BLaER1 treated with 17β-estradiol and CSF1 and Interleukin-3, amounts not matched to agents 10 nM and 100 nM (cell line): ENCODE data around the gene IL1RAPL2.

ENCODE experiments used
- H3K27ac ChIP-seq, 11 experiments: shearing (Covaris generic); formaldehyde crosslinking; 2 replicates each; pipeline ENCODE4 v1.8.1; 2022
- H3K27me3 ChIP-seq, 11 experiments: shearing (Covaris generic); formaldehyde crosslinking; 2 replicates each; pipeline ENCODE4 v1.8.1; 2022
- H3K36me3 ChIP-seq, 11 experiments: shearing (Covaris generic); formaldehyde crosslinking; 2 replicates each; pipeline ENCODE4 v1.8.1; 2022
- H3K4me1 ChIP-seq, 10 experiments: shearing (Covaris generic); formaldehyde crosslinking; 2 replicates each; pipeline ENCODE4 v1.8.1; 2022
- H3K4me2 ChIP-seq, 11 experiments: shearing (Covaris generic); formaldehyde crosslinking; 2 replicates each; pipeline ENCODE4 v1.8.1; 2022
- H3K4me3 ChIP-seq, 10 experiments: shearing (Covaris generic); formaldehyde crosslinking; 2 replicates each; pipeline ENCODE4 v1.8.1; 2022
- H3K9ac ChIP-seq, 11 experiments: shearing (Covaris generic); formaldehyde crosslinking; 2 replicates each; pipeline ENCODE4 v1.8.1; 2022
- H3K9me3 ChIP-seq, 11 experiments: shearing (Covaris generic); formaldehyde crosslinking; replicated peaks in 1 of 11; 2 replicates each; pipeline ENCODE4 v1.8.1; 2022
- H4K20me1 ChIP-seq, 11 experiments: shearing (Covaris generic); formaldehyde crosslinking; 2 replicates each; pipeline ENCODE4 v1.8.1; 2022
- Cebpa-rat ChIP-seq, 11 experiments: shearing (Covaris generic); IDR thresholded peaks; 2 replicates each; pipeline ENCODE4 v1.8.1; 2022

Gene IL1RAPL2

DNA sequence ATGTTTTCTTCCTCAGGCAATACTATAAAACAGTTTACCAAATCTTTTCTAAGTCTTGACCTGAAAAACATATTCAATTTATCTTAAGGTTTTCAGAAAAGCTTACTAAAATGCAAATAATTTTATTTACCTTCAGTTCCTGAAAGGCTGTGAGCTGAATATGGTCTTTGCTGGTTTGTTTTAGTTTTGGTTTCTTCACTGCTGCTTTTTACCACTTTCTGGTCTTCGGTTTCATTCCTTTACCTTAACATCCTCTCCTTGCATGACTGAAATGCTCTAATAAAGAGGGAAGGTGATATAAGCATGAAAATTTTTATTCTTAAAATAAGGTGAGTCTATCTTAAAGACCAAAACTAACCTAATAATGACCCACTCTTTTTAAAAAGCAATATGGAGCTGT, 1159.2 kb downstream of the IL1RAPL2 start:
- H3K4me3 ChIP-seq, result no peak overlapping the region
- no peak for TF ChIP-seq Cebpa-rat (IDR thresholded peaks at IDR 0.05)
- no peak overlapping the region for H3K9ac ChIP-seq
- H3K4me1 ChIP-seq, result no peaks in the 10 kb centered on the region
- H3K4me2 ChIP-seq, result no peak overlapping the region
- no peaks in the 10 kb centered on the region for H3K36me3 ChIP-seq
- H3K9me3 ChIP-seq, result no peaks in the 10 kb centered on the region; a peak in 1 of 22 replicates
- H3K27ac ChIP-seq, result no peak overlapping the region
- no peaks in the 10 kb centered on the region for H4K20me1 ChIP-seq
- peaks cover 0 to 62% (median 41%) of the 10 kb centered on the region in 11 experiments; a peak in 18 of 22 replicates for H3K27me3 ChIP-seq

DNA sequence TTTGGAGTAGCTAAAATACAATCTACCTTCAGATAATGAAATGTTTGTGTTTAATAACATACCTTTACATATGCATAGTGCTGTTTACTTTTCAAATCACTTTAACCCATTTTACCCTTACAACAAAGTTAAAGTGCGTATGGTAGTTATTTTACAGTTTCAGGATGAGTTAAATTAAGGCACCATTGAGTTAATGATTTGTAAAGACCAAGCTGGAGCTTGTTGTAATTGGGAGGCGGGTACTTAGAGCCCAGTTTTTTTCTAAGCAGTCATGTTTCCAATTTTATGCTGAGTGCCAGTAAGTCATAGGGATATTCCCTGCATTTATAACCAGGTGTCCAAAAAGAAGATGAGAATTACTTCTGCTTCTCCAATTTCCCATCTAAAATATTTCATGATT, 1172.2 kb downstream of the IL1RAPL2 start:
- Histone ChIP-seq H3K9me3 (peaks cover 0 to 13% (median 4%) of the 10 kb centered on the region in 11 experiments; a peak in 10 of 22 replicates), H3K27me3 (peaks cover 29 to 88% (median 83%) of the 10 kb centered on the region in 11 experiments), H3K27ac (no peak overlapping the region), H3K9ac (no peak overlapping the region), H3K4me1 (no peaks in the 10 kb centered on the region), H3K4me3 (no peak overlapping the region), H3K4me2 (no peak overlapping the region), H3K36me3 (no peaks in the 10 kb centered on the region), H4K20me1 (no peaks in the 10 kb centered on the region)
- no peak for TF ChIP-seq Cebpa-rat (IDR thresholded peaks at IDR 0.05)

DNA sequence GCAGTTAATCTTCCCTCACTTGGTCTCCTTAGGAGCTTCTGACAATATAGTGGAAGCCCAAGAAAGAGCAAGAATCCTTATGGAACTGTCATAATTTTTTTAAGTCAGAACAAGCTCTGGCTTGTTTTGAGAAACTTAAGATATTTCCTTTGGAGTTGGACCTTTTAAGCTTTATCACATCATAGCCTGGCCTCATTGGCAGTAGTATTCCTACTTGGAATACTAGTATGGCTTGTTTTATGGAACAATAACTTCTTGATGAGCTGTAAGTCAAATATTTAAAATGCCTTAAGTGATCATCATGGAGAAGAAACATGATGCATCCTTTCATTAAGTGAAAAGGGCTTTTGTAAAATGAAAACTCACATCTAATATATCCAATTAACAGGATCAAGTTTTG, 1178.3 kb downstream of the IL1RAPL2 start:
- H3K36me3 ChIP-seq, result no peaks in the 10 kb centered on the region
- H3K4me2 ChIP-seq, result no peak overlapping the region
- no peak overlapping the region for H3K4me3 ChIP-seq
- no peak overlapping the region for H3K9ac ChIP-seq
- H3K4me1 ChIP-seq, result no peaks in the 10 kb centered on the region
- H4K20me1 ChIP-seq, result no peaks in the 10 kb centered on the region
- no peak overlapping the region for H3K27ac ChIP-seq
- no peak for TF ChIP-seq Cebpa-rat (IDR thresholded peaks at IDR 0.05)
- H3K9me3 ChIP-seq, result no peaks in the 10 kb centered on the region
- peaks cover 38 to 89% (median 82%) of the 10 kb centered on the region in 11 experiments for H3K27me3 ChIP-seq

DNA sequence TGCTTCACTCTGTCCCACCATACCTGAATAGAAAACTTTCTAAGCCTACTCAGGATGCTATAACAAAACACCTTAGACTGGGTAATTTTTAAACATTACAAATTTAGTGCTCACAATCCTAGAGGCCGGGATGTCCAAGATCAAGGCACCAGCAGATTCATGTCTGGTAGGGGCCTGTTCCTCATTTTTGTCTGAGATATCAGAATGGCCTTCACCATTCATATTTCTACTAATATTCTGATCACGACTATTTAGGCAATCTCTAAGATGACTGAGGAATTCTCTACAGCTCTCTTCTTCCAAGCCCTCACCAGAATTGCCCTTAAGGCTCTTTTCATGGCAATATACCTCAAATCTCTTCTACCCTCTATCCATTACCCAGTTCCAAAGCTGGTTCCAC, 1178.9 kb downstream of the IL1RAPL2 start:
- no peaks in the 10 kb centered on the region for H4K20me1 ChIP-seq

DNA sequence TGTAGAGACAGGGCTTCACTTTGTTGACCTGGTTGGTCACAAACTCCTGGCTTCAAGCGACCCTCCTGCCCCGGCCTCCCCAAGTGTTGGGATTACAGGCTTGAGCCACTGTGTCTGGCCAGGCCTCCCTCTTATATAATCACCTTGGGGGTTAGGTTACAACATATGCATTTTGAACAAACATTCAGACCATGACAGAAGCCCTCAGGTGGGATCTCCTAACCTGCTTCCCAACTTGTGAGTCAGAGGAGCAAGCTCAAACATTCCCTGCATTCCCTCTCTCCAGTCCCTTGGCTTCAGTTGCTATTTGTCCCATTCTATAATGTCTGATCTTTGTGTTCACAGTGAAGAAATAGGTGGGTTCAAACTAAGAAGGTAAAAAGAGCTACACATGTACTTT, 1179.9 kb downstream of the IL1RAPL2 start:
- Histone ChIP-seq H3K27me3 (peaks cover 38 to 95% (median 82%) of the 10 kb centered on the region in 11 experiments), H3K4me2 (no peak overlapping the region), H3K9ac (no peak overlapping the region), H3K4me1 (no peaks in the 10 kb centered on the region), H3K4me3 (no peak overlapping the region), H3K36me3 (no peaks in the 10 kb centered on the region), H4K20me1 (no peaks in the 10 kb centered on the region), H3K27ac (no peak overlapping the region), H3K9me3 (no peaks in the 10 kb centered on the region)
- no peak for TF ChIP-seq Cebpa-rat (IDR thresholded peaks at IDR 0.05)

More for the DNA sequence above, 1178.9 kb downstream of the IL1RAPL2 start:
- Histone ChIP-seq H3K9me3 (no peaks in the 10 kb centered on the region), H3K4me1 (no peaks in the 10 kb centered on the region), H3K36me3 (no peaks in the 10 kb centered on the region), H3K9ac (no peak overlapping the region), H3K27ac (no peak overlapping the region), H3K4me2 (no peak overlapping the region), H3K4me3 (no peak overlapping the region), H3K27me3 (peaks cover 38 to 95% (median 82%) of the 10 kb centered on the region in 11 experiments)
- no peak for TF ChIP-seq Cebpa-rat (IDR thresholded peaks at IDR 0.05)

DNA sequence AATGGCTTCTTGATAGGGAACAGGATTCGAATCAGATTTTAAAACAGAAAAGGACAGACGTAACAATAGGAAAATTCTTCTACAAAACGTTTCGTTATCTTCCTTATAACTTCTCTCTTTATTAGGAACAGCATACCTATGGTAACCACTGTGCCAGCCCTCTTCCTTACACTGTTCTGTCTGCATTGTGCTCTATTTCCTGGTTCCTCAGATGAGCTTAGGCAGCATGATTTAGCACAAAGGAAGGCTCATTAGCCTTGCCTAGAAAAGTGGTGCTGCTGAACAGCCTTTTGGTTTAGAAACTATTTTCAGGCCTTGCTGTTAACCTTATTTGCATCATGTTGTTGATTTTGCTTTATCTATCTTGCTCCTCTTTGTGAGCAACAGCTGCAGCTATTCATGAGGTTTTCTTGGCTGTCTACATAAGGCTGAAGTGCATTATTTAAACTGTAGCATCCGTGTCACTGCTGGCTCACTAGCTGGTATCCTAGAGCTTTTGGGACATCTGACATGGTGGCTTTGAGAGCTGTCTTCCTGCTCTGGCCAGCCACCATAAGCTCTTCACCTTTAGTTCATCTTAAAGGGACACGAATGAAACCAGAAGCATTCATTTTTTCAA, 1186.4 kb downstream of the IL1RAPL2 start:
- Histone ChIP-seq H3K9me3 (no peaks in the 10 kb centered on the region), H4K20me1 (no peaks in the 10 kb centered on the region), H3K27me3 (peaks cover 32 to 97% (median 77%) of the 10 kb centered on the region in 11 experiments; a peak in 21 of 22 replicates), H3K4me1 (no peaks in the 10 kb centered on the region), H3K4me2 (no peak overlapping the region), H3K27ac (no peak overlapping the region), H3K4me3 (no peak overlapping the region), H3K36me3 (no peaks in the 10 kb centered on the region), H3K9ac (no peak overlapping the region)
- no peak for TF ChIP-seq Cebpa-rat (IDR thresholded peaks at IDR 0.05)

DNA sequence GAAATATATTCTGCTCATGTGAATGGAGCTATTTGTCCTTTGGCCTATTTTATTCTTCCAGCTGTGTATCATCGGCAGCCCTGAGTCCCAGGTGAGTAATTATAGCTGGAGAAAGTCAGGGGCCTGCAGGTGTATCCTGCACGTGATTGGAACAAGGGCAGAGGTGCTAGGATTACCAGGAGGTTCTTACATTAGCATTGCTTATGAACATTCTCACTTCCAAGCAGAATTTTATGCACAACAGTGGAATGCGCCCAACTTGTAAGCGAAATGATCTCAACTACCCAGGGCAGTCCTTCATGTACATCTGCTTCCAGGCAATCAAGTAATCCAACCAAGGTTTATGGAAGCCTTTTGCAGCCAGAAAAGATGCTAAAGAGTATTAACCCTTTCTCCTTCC, 1187.4 kb downstream of the IL1RAPL2 start:
- no peak overlapping the region for H3K9ac ChIP-seq
- TF ChIP-seq Cebpa-rat (IDR thresholded peaks at IDR 0.05), result no peak
- H3K4me3 ChIP-seq, result no peak overlapping the region
- H3K27me3 ChIP-seq, result peaks cover 35 to 97% (median 76%) of the 10 kb centered on the region in 11 experiments; a peak in 21 of 22 replicates
- H3K9me3 ChIP-seq, result no peaks in the 10 kb centered on the region
- H3K36me3 ChIP-seq, result no peaks in the 10 kb centered on the region
- no peaks in the 10 kb centered on the region for H3K4me1 ChIP-seq
- H4K20me1 ChIP-seq, result no peaks in the 10 kb centered on the region
- H3K4me2 ChIP-seq, result no peak overlapping the region
- no peak overlapping the region for H3K27ac ChIP-seq

DNA sequence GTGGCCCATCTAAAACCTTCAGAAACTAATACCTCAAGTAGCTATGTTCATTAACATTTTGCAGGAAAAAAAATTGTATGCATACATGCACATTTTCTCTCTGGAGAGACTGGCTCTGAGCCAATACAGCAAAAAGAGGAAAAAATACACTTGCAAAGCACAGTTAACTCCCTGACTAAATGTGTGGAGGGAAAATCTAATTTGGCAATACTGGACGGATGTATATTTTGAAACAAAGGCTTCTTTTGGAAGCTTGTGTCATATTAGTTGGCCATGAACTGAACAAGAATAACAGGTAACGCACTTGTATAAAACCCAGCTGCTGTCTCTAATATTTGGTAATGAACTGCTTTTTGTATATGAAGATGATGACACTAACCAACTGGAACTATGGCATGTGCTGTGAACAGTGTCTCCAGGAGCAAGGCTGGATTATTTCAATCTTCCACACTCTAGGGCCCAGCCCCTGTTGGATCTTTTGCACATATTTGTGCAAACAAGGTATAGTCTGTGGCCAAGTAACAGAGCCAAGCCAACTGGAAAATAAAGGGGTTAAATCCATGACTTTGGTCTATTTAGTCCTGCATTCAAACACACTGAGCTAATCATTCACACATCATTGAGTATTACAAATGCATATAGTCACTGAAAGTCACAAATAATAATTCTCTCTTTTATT, 1188.4 kb downstream of the IL1RAPL2 start:
- no peak for TF ChIP-seq Cebpa-rat (IDR thresholded peaks at IDR 0.05)
- H3K36me3 ChIP-seq, result no peaks in the 10 kb centered on the region
- H3K4me1 ChIP-seq, result no peaks in the 10 kb centered on the region
- no peaks in the 10 kb centered on the region for H4K20me1 ChIP-seq
- H3K9ac ChIP-seq, result no peak overlapping the region
- H3K27ac ChIP-seq, result no peak overlapping the region
- no peak overlapping the region for H3K4me3 ChIP-seq
- H3K9me3 ChIP-seq, result no peaks in the 10 kb centered on the region
- H3K27me3 ChIP-seq, result peaks cover 40 to 97% (median 77%) of the 10 kb centered on the region in 11 experiments; a peak in 21 of 22 replicates
- no peak overlapping the region for H3K4me2 ChIP-seq

DNA sequence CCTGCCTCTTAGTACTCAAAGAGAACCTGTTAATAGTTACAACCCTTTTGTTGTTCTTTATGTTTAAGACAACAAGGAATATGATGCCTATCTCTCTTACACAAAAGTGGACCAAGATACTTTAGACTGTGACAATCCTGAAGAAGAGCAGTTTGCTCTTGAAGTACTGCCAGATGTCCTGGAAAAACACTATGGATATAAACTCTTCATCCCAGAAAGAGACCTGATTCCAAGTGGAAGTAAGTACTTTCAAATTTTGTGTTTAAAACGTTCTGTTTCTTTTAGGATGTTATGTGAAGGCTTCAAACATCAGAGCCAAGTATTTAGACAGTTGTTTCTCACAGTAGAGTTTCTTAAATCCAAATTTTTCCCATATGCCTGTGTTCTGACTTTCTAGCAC, 1189.1 kb downstream of the IL1RAPL2 start:
- no peak for TF ChIP-seq Cebpa-rat (IDR thresholded peaks at IDR 0.05)
- Histone ChIP-seq H3K36me3 (no peaks in the 10 kb centered on the region), H3K27me3 (peaks cover 47 to 99% (median 84%) of the 10 kb centered on the region in 11 experiments; a peak in 21 of 22 replicates), H3K4me3 (no peak overlapping the region), H3K4me2 (no peak overlapping the region), H3K9ac (no peak overlapping the region), H3K27ac (no peak overlapping the region), H3K9me3 (no peaks in the 10 kb centered on the region), H3K4me1 (no peaks in the 10 kb centered on the region), H4K20me1 (no peaks in the 10 kb centered on the region)

DNA sequence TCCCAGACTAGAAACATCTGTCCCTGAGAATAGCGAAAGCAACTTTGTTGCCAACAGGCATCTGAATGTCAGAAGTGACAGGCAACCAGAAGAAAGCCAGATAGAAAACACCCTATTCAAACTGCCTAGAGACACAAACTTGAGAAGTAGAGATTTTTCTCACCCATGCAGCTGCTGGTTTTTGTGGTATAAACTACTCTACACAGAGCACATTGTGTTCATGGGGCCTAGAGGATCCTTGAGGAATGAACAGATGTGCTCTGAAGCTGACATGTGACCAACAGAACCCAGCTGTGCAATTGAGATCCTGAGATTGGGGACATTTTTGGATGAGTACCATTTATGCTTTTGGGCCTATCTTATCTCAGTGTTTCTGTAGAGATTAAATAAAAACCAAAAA, 1192.8 kb downstream of the IL1RAPL2 start:
- no peaks in the 10 kb centered on the region for H3K9me3 ChIP-seq
- H3K27me3 ChIP-seq, result peaks cover 60 to 100% (median 89%) of the 10 kb centered on the region in 11 experiments
- H3K9ac ChIP-seq, result no peak overlapping the region
- no peak overlapping the region for H3K27ac ChIP-seq
- no peak overlapping the region for H3K4me2 ChIP-seq
- H3K4me1 ChIP-seq, result no peaks in the 10 kb centered on the region
- no peaks in the 10 kb centered on the region; a peak in 1 of 22 replicates for H4K20me1 ChIP-seq
- no peaks in the 10 kb centered on the region for H3K36me3 ChIP-seq
- no peak overlapping the region for H3K4me3 ChIP-seq
- TF ChIP-seq Cebpa-rat (IDR thresholded peaks at IDR 0.05), result no peak
